Esophagus squamous epithelium (tissue), 5 donors: ENCODE measurements around the gene CACNA1D. TPM values are rescaled to one million over a fixed set of nuclear protein-coding genes. Genes with fewer than 3 reads are reported as not detected.

Experiments
- DNase-seq: peaks from one replicate; lab custom pipeline; 2025; lab: John Stamatoyannopoulos, UW
- H3K27ac ChIP-seq, 4 donors: fragments of 200-600 bp; sonication (generic); one replicate each; pipeline ENCODE4 v1.5.1; 2016 to 2019; ENCODE audit warnings: mild to moderate bottlenecking in 1 of 4
- H3K27me3 ChIP-seq, 4 donors: fragments of 200-600 bp; sonication (generic); 1 replicate in 3 of 4; 2 replicates in 1 of 4; pipeline versions ENCODE4 v1.5.1 to v1.6.0; 2017 to 2021; ENCODE audit warnings: antibody characterized with exemption in 1 of 4
- H3K36me3 ChIP-seq, 3 donors: fragments of 200-600 bp; sonication (generic); one replicate each; pipeline ENCODE4 v1.5.1; 2016 to 2019
- H3K4me1 ChIP-seq, 3 donors: fragments of 200-600 bp; sonication (generic); one replicate each; pipeline ENCODE4 v1.5.1; 2017 to 2019
- H3K4me3 ChIP-seq, 4 donors: fragments of 200-600 bp; sonication (generic); 1 replicate in 3 of 4; 2 replicates in 1 of 4; pipeline ENCODE4 v1.5.1; 2016 to 2019; ENCODE audit warnings: mild to moderate bottlenecking in 2 of 4, moderate library complexity in 1 of 4
- H3K9me3 ChIP-seq, 3 donors: fragments of 200-600 bp; sonication (generic); one replicate each; pipeline ENCODE4 v1.5.1; 2016 to 2019
- POLR2A ChIP-seq, 4 donors: fragments of 450-650 bp; IDR thresholded peaks; one replicate each; pipeline ENCODE4 v1.6.1; 2017; ENCODE audit warnings: antibody characterized with exemption in 4 of 4, mild to moderate bottlenecking in 4 of 4, moderate library complexity in 3 of 4
- WGBS, 2 donors: methylation state at CpG; one replicate each; pipeline ENCODE4 v1.1.5; 2018; 5-methylcytosine and 5-hydroxymethylcytosine counted together
- intact Hi-C: fragments of 100-400 bp; cut with DNase I; formaldehyde crosslinking; loops from one replicate; pipeline ENCODE4 v1.15.0; 2022
- total RNA-seq, 4 donors: library from RNA; depleted of rRNA; stranded (reverse); fragments of >200 nt; gene quantifications; one replicate each; pipeline ENCODE4 v1.1.0, GENCODE V29; 2016
- TF ChIP-seq, protein P1 (sequence below), 6 experiments: fragments of 450-650 bp in 4 of 6; fragments of 200-600 bp in 2 of 6; sonication (generic) in 2 of 6; IDR thresholded peaks; one replicate each; pipeline ENCODE4 v1.5.1; 2016 to 2019; ENCODE audit warnings: antibody characterized with exemption in 6 of 6, mild to moderate bottlenecking in 4 of 6, moderate library complexity in 4 of 6
- donor health status: DM: yes; HTN: yes; CAD: no.

Gene CACNA1D
- total RNA-seq, 4 donors from 2014 or later, result 0.56 to 4.5 (median 3.1) TPM

DNA sequence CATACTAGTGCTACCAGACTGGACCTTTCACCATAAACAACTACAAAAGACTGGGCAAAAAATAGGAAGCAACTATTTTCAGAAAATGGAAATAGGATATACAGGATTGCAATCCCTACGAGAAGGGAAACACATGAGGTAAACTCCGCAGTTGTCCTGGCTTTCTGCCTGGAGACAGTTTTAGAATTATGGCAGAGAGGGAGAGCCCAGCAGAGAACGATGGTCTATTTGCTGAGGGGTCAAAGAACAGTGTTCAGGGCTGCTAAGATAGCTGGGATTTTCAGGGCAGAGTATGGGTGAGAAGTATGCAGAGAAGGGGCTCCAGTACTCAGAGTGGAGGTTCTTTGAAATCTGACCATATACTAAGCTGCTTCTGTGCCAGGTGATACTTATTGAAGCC lies 188.4 kb downstream of the CACNA1D start:
- Histone ChIP-seq H3K4me1 (no peaks in the 10 kb centered on the region), H3K9me3 (no peaks in the 10 kb centered on the region), H3K27ac (no peak overlapping the region), H3K4me3 (no peak overlapping the region), H3K27me3 (peaks cover 0 to 29% (median 0%) of the 10 kb centered on the region in 4 donors), H3K36me3 (no peaks in the 10 kb centered on the region)
- 68 to 74% methylated on average over 3 of the region's 3 CpGs for WGBS, 2 donors
- no peak for DNase-seq
- intact Hi-C loops, result no loop called here
- no peak for TF ChIP-seq POLR2A (IDR thresholded peaks at IDR 0.05)
- TF ChIP-seq, protein P1, sequence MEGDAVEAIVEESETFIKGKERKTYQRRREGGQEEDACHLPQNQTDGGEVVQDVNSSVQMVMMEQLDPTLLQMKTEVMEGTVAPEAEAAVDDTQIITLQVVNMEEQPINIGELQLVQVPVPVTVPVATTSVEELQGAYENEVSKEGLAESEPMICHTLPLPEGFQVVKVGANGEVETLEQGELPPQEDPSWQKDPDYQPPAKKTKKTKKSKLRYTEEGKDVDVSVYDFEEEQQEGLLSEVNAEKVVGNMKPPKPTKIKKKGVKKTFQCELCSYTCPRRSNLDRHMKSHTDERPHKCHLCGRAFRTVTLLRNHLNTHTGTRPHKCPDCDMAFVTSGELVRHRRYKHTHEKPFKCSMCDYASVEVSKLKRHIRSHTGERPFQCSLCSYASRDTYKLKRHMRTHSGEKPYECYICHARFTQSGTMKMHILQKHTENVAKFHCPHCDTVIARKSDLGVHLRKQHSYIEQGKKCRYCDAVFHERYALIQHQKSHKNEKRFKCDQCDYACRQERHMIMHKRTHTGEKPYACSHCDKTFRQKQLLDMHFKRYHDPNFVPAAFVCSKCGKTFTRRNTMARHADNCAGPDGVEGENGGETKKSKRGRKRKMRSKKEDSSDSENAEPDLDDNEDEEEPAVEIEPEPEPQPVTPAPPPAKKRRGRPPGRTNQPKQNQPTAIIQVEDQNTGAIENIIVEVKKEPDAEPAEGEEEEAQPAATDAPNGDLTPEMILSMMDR (IDR thresholded peaks at IDR 0.05), result no peak

DNA sequence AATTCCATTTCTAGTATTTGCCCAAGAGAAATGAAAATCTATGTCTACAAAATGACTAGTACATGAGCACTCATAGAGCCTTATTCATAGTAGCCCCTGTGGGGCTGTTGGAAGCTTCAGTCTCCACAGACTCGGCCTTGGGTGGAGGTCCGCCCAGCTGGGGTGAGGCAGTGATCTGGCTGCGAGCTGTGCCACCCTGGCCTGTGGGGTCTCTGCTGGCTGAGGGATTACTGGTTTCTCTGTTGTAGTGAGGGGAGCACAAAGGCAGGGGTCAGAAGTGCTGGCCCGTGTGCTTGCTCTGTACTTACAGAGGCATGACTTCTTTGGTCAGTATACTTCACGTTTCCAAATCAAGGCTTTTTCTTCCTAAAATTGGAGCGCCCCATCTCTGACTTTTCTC lies 193.7 kb downstream of the CACNA1D start:
- intact Hi-C loops, result no loop called here
- DNase-seq, result no peak
- 82 to 92% methylated on average over 4 to 6 of the region's 6 CpGs for WGBS, 2 donors
- H3K9me3 ChIP-seq, result no peaks in the 10 kb centered on the region
- H3K4me1 ChIP-seq, result no peaks in the 10 kb centered on the region
- no peaks in the 10 kb centered on the region for H3K36me3 ChIP-seq
- H3K27me3 ChIP-seq, result peaks cover 0 to 2% (median 0%) of the 10 kb centered on the region in 4 donors
- TF ChIP-seq, protein P1 (IDR thresholded peaks at IDR 0.05), result no peak
- TF ChIP-seq POLR2A (IDR thresholded peaks at IDR 0.05), result no peak
- H3K4me3 ChIP-seq, result no peak overlapping the region
- no peak overlapping the region for H3K27ac ChIP-seq

DNA sequence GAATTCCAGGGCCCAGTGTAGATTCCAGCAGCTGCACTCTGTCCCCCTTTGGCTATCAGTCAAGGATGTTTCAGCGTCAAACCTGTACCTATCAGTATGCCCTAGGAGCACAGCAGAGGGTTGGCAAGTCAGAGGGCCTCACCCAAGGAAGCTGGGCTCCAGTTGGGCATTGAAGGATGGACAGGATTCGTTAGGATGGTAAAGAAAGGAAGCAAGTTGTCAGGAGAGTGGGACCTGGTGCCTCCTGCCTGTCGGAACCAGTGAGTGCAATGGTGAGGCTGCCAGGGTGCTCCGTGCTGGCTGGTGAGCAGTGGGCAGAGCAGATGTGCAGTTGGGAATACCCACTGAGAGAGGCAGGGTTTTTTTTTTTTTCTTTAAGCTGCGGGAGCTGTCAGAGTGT lies 194.6 kb downstream of the CACNA1D start:
- WGBS, 2 donors, result 58 to 69% methylated on average over 4 to 5 of the region's 5 CpGs
- Histone ChIP-seq H3K4me3 (no peak overlapping the region), H3K27ac (no peak overlapping the region), H3K27me3 (peaks cover 0 to 2% (median 0%) of the 10 kb centered on the region in 4 donors), H3K4me1 (no peaks in the 10 kb centered on the region), H3K9me3 (no peaks in the 10 kb centered on the region), H3K36me3 (no peaks in the 10 kb centered on the region)
- DNase-seq, result no peak
- intact Hi-C loops, result no loop called here
- no peak for TF ChIP-seq POLR2A (IDR thresholded peaks at IDR 0.05)
- TF ChIP-seq, protein P1 (IDR thresholded peaks at IDR 0.05), result no peak

DNA sequence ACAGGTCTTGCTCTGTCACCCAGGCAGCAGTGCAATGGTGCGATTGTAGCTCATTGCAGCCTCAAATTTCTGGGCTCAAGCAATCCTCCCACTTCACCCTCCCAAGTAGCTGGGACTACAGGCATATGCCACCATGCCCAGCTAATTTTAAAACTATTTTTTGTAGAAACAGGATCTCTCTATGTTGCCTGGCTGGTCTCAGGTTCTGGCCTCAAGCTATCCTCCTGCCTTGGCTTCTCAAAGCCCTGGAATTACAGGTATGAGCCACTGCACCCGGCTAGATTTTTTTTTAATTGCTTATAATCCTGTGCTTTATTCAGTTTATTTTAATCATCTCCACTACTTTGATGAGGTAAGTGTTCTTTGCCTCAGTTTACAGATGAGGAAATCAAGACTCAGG lies 195.3 kb downstream of the CACNA1D start:
- Histone ChIP-seq H3K4me1 (no peaks in the 10 kb centered on the region), H3K27me3 (peaks cover 0 to 7% (median 0%) of the 10 kb centered on the region in 4 donors), H3K27ac (no peak overlapping the region), H3K36me3 (no peaks in the 10 kb centered on the region), H3K9me3 (no peaks in the 10 kb centered on the region), H3K4me3 (no peak overlapping the region)
- TF ChIP-seq POLR2A (IDR thresholded peaks at IDR 0.05), result no peak
- TF ChIP-seq, protein P1 (IDR thresholded peaks at IDR 0.05), result no peak
- WGBS, 2 donors, result 56 to 62% methylated on average over 2 of the region's 2 CpGs
- intact Hi-C loops, result no loop called here
- DNase-seq, result no peak

DNA sequence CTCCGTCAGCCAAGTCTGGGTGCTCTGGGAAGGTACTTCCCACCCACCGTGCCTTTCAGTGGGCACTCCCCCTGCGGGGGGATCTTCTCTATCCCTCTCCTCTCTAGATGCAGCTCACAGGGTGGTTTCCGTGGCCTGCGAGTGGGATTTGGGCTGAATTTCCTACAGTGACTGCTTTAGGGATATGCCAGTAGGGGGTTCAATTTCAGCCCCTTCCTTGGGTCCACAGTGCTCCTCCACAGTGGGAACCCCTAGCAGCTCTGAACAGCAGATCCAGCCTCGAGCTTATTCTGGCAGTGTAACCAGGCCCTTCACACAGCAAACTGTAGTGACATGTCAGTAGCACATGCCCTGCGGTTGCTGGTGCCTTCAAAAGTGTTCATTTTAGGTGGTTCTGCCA lies 196.1 kb downstream of the CACNA1D start:
- TF ChIP-seq, protein P1 (IDR thresholded peaks at IDR 0.05), result no peak
- TF ChIP-seq POLR2A (IDR thresholded peaks at IDR 0.05), result no peak
- WGBS, 2 donors, result 83 to 91% methylated on average over 5 to 7 of the region's 7 CpGs

More for the DNA sequence above, 196.1 kb downstream of the CACNA1D start:
- Histone ChIP-seq H3K27me3 (peaks cover 0 to 15% (median 0%) of the 10 kb centered on the region in 4 donors), H3K27ac (no peak overlapping the region), H3K4me1 (no peaks in the 10 kb centered on the region), H3K36me3 (no peaks in the 10 kb centered on the region), H3K9me3 (no peaks in the 10 kb centered on the region), H3K4me3 (no peak overlapping the region)
- no peak for DNase-seq
- intact Hi-C loops, result no loop called here
